GM18505 (cell line): ENCODE measurements around the gene RBBP4.
"Not testable (repeated sequence)": the region's sequence is repeated elsewhere in the genome, so short reads cannot be mapped to it uniquely, and the experiment has no call there.

Experiments
- ATAC-seq: cut with Tn5 transposase; IDR thresholded peaks from one replicate; pipeline ENCODE4 v1.9.1; 2021; ENCODE audit not compliant: unreplicated experiment
- POLR2A ChIP-seq: IDR thresholded peaks from 4 replicates; pipeline ENCODE4 v1.6.1; 2011; ENCODE audit warnings: borderline replicate concordance; ENCODE audit not compliant: insufficient read depth, insufficient read length; ENCODE audit errors: extremely low read depth

The RBBP4 gene

DNA sequence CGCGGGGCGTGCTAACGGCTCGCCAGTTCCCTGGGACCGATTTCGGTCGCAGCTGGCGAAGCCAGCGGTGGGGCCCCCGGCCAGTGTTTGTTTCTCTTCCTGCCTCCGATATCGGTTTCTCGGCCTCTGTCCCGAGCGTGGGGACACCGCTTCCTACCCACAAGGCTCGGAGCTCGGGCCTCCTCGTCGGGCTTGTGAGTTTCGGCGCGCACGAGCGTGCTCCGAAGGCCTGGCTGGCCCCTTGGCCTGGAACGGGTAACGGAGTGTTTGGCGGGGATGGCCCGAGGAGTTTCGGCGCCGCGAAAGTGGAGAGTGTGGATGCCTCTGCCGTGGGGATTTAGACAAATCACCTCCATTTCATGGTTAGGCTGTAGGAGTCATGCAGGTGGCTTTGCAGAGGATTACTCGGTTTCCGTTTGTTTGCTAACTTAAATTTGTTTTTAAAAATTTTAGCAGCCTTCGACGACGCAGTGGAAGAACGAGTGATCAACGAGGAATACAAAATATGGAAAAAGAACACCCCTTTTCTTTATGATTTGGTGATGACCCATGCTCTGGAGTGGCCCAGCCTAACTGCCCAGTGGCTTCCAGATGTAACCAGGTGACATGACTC, 559 bp downstream of the RBBP4 start:
- no peak for TF ChIP-seq POLR2A
- ATAC-seq = peak; percentile 26

- TF ChIP-seq POLR2A = no peak
- no peak for ATAC-seq
These were observed 1.4 kb downstream of the RBBP4 start for GRCh38 chr1:32652244-32652962.

- no peak for TF ChIP-seq POLR2A
- ATAC-seq = no peak
These were observed 8.6 kb downstream of the RBBP4 start for GRCh38 chr1:32659581-32659980.

- TF ChIP-seq POLR2A = no peak
These were observed 14.9 kb downstream of the RBBP4 start for GRCh38 chr1:32665915-32666314.

DNA sequence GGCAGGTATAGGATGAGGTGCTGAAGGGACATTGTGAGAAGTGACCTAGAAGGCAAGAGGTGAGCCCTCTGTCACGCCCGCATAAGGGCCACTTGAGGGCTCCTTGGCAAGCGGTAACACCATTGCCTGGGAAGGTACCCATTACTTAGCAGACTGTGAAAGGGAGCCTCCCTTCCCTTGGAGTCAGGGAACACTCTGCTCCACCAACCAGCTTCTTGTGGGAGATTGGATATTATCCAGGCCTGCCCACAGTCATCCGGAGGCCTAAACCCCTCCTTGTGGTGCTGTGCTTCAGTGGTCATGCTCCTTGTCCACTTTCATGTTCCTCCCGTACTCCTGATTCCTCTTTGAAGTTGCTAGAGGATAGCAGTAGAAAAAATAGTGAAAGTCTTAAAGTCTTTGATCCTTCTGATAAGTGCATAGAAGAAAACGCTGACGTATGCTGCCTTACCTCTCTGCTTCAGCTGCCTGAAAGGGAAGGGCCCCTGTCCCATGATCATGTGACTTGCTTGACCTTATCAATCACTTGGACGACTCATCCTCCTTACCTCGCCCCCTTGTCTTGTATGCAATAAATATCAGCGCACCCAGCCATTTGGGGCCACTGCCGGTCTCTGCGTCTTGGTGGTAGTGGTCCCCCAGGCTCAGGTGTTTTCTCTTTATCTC, 16.0 kb downstream of the RBBP4 start:
- no peak for TF ChIP-seq POLR2A
- ATAC-seq = no peak

More at GRCh38 chr1:32665915-32666314, 14.9 kb downstream of the RBBP4 start:
- no peak for ATAC-seq

DNA sequence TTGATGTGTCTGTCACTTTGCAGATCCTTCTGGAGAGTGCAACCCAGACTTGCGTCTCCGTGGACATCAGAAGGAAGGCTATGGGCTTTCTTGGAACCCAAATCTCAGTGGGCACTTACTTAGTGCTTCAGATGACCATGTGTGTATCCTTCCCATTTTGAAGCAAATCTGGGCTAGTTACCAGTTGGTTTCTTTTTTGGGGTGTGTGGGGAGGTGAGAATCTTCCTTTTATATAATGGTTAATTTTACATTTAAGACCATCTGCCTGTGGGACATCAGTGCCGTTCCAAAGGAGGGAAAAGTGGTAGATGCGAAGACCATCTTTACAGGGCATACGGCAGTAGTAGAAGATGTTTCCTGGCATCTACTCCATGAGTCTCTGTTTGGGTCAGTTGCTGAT, 17.7 kb downstream of the RBBP4 start:
- not testable (repeated sequence) for ATAC-seq

DNA sequence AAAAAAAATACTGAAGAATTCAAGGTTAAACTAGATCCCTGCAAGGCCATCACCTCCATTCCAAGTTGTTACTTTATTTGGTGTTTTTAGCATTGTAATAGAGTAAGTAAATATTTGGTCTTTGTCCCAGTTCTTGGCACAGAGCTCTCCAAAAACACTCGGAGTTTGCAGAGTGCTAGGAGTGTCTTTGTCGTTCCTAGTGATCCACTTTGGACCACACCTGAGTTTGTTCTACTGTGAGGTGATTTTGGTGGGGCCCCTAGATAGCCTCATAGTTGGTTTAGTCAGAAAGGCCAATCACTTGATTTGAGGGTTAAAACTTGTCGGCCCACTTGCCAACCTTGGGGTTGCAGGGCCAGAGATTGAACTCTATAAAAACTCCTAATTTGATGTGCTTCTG, 25.9 kb downstream of the RBBP4 start:
- TF ChIP-seq POLR2A = no peak
- no peak for ATAC-seq

DNA sequence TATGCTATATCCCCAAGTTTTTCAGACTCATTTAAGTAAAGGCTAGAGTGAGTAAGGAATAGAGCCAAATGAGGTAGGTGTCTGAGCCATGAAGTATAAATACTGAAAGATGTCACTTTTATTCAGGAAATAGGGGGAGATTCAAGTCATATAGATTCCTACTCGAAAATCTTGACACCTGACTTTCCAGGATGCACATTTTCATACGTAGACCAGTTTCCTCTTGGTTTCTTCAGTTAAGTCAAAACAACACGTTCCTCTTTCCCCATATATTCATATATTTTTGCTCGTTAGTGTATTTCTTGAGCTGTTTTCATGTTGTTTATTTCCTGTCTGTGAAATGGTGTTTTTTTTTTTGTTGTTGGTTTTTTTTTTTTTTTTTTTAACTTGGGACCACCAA, 29.0 kb downstream of the RBBP4 start:
- ATAC-seq = not testable (repeated sequence)

- TF ChIP-seq POLR2A = no peak
- no peak for ATAC-seq
These were observed 29.6 kb downstream of the RBBP4 start for GRCh38 chr1:32680642-32681041.

GRCh38 chr1:32681509-32681908, 30.5 kb downstream of the RBBP4 start:
- no peak for ATAC-seq
- TF ChIP-seq POLR2A = no peak

DNA sequence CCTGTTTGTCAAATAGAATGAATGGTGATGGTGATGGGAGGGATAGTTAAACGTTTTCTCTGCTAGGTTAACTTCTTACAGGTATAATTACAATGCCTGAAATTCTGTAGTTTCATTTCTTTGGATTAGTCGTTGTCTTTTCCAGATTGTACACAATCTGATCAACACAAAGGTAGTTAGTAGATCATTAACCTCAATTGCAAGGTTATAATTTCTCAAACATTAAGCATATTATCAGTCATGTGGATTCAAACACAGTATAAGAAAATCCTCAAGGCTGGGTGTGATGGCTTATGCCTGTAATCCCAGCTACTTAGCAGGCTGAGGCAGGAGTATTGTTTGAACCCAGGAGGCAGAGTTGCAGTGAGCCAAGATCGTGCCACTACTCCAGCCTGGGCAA, 31.0 kb downstream of the RBBP4 start:
- ATAC-seq = no peak
- no peak for TF ChIP-seq POLR2A

DNA sequence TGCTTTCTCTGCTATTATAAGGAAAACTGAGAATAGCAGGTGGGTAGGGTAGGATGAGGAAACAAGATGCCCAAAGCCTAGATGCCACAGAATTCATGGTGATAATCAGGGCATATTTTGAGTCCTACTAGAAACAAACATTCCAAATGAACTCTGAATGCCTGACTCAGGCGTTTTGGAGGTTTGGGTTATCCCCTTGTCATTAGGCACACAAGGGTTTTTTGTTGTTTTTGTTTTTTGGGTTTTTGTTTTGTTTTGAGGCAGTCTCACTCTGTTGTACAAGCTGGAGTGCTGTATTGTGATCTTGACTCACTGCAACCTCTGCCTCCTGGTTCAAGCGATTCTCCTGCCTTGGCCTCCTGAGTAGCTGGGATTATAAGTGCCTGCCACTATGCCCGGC, 32.4 kb downstream of the RBBP4 start:
- no peak for TF ChIP-seq POLR2A
- ATAC-seq = no peak

DNA sequence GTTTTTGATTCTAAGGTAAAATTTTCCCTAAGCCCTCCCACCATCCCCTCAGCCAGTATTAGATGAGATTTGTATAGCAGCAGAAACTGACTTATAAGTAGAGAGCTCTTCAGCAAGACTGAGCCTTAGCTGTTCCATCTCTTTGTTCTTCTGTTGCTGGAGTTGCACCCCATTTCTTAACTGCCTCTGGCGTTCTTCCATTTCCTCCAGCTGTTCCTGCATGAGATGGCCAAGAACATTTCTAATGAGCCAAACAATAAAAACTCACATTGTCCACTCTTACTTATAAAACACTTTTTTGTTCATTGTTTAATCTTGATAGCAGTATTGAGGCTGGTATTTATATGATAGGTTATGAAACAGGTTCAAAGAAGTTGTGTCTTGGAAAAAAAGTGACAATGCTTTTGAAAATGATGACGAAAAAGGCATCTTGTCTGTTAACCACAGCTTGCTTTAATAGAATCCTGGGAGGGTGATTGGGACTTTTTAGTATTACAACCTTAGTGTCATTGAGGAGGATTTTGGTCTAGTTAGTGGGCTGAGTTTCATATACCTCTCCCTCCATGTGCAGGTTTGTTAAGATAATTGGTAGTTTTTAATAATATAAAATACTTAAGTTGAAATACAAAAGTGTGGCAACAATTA, 33.3 kb downstream of the RBBP4 start:
- no peak for ATAC-seq
- no peak for TF ChIP-seq POLR2A

DNA sequence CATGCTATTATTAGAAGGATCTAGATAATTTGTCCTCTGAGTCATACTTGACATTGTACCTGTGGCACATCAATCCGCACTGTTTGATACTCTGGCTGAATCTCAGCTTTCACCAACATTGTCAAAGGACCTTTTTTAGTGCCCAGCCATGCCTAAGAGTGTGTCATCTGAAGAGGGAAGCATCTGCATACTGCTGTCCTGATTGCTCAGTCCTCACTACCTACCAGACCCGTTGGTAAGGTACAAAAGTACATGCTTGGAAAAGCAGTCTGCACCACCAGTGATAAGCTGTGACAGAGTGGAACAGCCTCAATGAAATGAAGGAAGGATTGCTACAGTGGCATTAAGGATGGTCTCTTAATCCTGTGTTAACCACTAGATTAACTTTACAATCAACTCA, 34.5 kb downstream of the RBBP4 start:
- TF ChIP-seq POLR2A = no peak
- no peak for ATAC-seq
